Heart left ventricle (tissue), 16 donors: ENCODE measurements around the gene TMEM145. TPM values are rescaled to one million over a fixed set of nuclear protein-coding genes. Genes with fewer than 3 reads are reported as not detected.

Experiments used
- ATAC-seq, 4 donors: fragments of 200-7000 bp; cut with Tn5 transposase; one replicate each; pipeline ENCODE4 v1.9.1; 2020 to 2022; ENCODE audit warnings: moderate library complexity in 4 of 4, mild to moderate bottlenecking in 3 of 4, moderate number of reproducible peaks in 1 of 4
- DNase-seq, 5 donors: peaks; one replicate each; pipeline ENCODE4 v3.0.0-alpha.2; 2020
- H3K27ac ChIP-seq, 12 donors: fragments of 200-600 bp; sonication (generic) in 4 of 12; one replicate each; pipeline versions ENCODE4 v1.5.0 to v1.8.0; 2016 to 2022; ENCODE audit warnings: mild to moderate bottlenecking in 2 of 12
- H3K27me3 ChIP-seq, 9 donors: fragments of 200-600 bp; sonication (generic) in 2 of 9; one replicate each; pipeline versions ENCODE4 v1.5.1 to v1.8.0; 2016 to 2022; ENCODE audit warnings: mild to moderate bottlenecking in 3 of 9
- H3K36me3 ChIP-seq, 9 donors: fragments of 200-600 bp; sonication (generic) in 2 of 9; one replicate each; pipeline versions ENCODE4 v1.5.0 to v1.8.0; 2018 to 2022; ENCODE audit warnings: mild to moderate bottlenecking in 2 of 9
- H3K4me1 ChIP-seq, 12 donors: fragments of 200-600 bp; sonication (generic) in 4 of 12; one replicate each; pipeline versions ENCODE4 v1.5.0 to v1.8.0; 2016 to 2022; ENCODE audit warnings: mild to moderate bottlenecking in 3 of 12
- H3K4me3 ChIP-seq, 12 donors: fragments of 200-600 bp; sonication (generic) in 4 of 12; one replicate each; pipeline versions ENCODE4 v1.5.0 to v1.8.0; 2017 to 2022; ENCODE audit warnings: mild to moderate bottlenecking in 9 of 12, moderate library complexity in 4 of 12
- H3K9me3 ChIP-seq, 12 donors: fragments of 200-600 bp; sonication (generic) in 4 of 12; one replicate each; pipeline versions ENCODE4 v1.5.0 to v1.8.0; 2016 to 2022; ENCODE audit warnings: mild to moderate bottlenecking in 1 of 12
- POLR2A ChIP-seq, 2 donors: fragments of 450-650 bp; IDR thresholded peaks; one replicate each; pipeline ENCODE4 v1.6.1; 2017; ENCODE audit warnings: antibody characterized with exemption in 2 of 2, mild to moderate bottlenecking in 2 of 2, moderate library complexity in 2 of 2
- WGBS, 4 donors: extraction: QIAGEN DNeasy Blood & Tissue Kit in 2 of 4; methylation state at CpG; one replicate each; pipeline versions ENCODE4 v1.1.5 to v1.1.7; 2013 to 2018; 5-methylcytosine and 5-hydroxymethylcytosine counted together
- intact Hi-C, 10 donors: fragments of 100-400 bp; cut with DNase I; formaldehyde crosslinking; loops; one replicate each; pipeline versions ENCODE4 v1.11.1 to v1.14.2; 2022
- polyA plus RNA-seq, 2 donors: library from polyadenylated mRNA; stranded (reverse); fragments of 200-250 nt; gene quantifications; one replicate each; pipeline ENCODE4 v1.2.3, GENCODE V29; 2013
- total RNA-seq, 9 donors: library from RNA; depleted of rRNA in 2 of 9; stranded (reverse); fragments of >200 nt in 2 of 9; fragmentation: NEBNext Ultra II Directional in 3 of 9; extraction: Animal tissue kit (Norgen Biotek cat#: 25700) in 3 of 9; gene quantifications; one replicate each; pipeline versions ENCODE4 v1.1.0 to v1.2.4, GENCODE V29; 2016 to 2023
- TF ChIP-seq, protein P1 (sequence below), 12 donors: fragments of 200-600 bp; sonication (generic) in 4 of 12; IDR thresholded peaks; one replicate each; pipeline versions ENCODE4 v1.5.0 to v1.8.0; 2018 to 2022; ENCODE audit warnings: antibody characterized with exemption in 12 of 12, mild to moderate bottlenecking in 5 of 12
- donor health status: ischemic (EF 13 %, LVEDD 7.1; RV severe dilation, severe dysfunction).
- donor health status: healthy with polysubstance abuse.
- donor health status: DM: no; HTN: yes; CAD: no.
- donor health status: DM: no; HTN: no; CAD: no.
- donor health status: ischemic (EF 25% LVEDD 6.9; RV normal size, moderate dysfunction).
- donor health status: ischemic (EF 25% LVEDD 5.7; RV mildly dilated, moderate dysfunction).
- donor health status: healthy.
- donor health status: DM: yes; HTN: yes; CAD: no.
- donor health status: ischemic (EF 35%, LVEDD 5.7; RV mildly dilated, moderate dysfunction).
- donor health status: nonischemic (EF 11% LVEDD 7.7; RV severe dilation, severe dysfunction).
- donor health status: DM: yes; HTN: yes; CAD: no.
- donor health status: PGD.
- donor health status: ischemic (EF 29% LVEDD 5.4; RV normal size, mild dysfunction).
- donor health status: nonischemic (EF 23%, LVEDD 6.1; RV moderate dilation, normal function).

Gene TMEM145
- total and polyA plus RNA-seq, 11 donors = 0.11 to 0.27 (median 0.17) TPM; not detected in 7

DNA sequence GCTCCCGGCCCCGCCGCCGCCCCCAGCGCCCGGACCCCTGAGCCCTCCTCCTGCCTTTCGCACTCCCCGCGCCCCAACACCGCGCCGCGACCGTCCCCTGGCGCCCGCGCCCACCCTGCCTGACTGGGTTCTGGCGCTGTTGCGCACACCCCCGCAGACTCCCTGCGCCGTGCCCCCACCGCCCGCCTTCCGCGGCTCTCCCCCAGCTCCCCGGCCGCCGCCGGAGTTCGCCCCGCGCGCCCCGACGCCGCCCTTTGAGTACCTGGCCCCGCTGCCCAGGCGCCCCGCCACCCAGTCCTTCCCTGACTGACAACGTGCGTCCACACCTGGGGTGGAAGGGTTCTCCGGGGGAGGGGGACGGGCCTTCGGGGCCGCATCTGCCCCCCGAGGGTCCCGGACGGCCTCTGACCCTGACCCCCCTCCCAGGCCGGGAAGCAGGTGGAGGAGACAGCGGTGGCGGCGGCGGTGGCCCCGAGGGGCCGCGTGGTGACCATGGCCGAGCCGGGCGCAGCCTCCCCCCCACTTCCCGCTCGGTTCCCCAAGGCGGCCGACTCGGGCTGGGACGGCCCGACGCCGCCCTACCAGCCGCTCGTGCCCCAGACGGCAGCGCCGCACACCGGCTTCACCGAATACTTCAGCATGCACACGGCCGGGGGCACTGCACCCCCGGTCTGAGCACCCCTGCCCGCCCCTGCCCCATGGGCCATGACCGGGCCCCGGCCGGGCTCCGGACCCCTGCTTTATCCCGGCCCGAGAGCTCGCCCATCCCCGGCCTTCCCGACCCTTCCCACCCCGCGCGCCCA is 10.9 kb downstream of the TMEM145 start:
- no peaks in the 10 kb centered on the region for H3K9me3 ChIP-seq
- intact Hi-C loops = loop anchor here in 4 of 10 donors (2.0 to 10.0 kb wide), 3 partner anchors 37 to 191 kb away; partner anchors contain the start of gene POU2F2 (in 4 of the 4)

DNA sequence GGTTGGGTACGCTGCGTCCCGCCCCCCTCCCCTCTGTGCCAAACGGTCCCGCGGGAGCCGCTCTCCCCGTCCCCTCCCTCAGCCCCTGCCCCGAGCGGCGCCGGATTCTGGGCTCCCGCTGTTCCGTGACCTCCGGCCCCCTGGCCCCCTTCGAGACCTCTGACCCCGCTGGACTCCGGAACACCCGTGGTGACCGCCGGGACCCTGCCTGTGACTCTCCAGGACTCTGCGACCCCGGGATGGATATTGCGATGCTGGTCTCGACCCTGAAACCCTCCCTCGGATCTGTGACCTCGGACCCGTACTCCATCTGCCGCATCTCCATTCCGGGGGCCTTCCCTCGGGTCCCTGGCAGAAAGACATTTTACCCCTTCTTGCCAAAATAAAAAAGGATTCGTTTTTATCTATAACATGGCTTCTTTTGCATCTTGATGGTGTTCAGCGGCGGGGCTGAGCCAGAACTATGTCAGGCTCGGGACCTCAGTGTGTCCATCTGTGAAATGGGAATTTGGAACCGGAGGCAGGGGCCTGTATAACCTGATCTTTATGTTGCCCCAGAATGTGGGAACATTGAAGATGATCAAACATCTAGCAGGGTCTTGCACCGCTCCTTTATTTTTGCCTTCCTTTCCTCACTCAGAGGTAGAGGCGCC is 11.7 kb downstream of the TMEM145 start:
- no peak for ATAC-seq
- no peaks in the 10 kb centered on the region for H3K9me3 ChIP-seq
- peak overlapping the region in 11 of 12 donors; percentile 10 to 92 (median 85) for H3K4me3 ChIP-seq
- WGBS, 4 donors = 2 to 7% (median 4%) methylated on average over 22 to 38 of the region's 38 CpGs
- peaks cover 2 to 49% (median 25%) of the 10 kb centered on the region in 12 donors for H3K4me1 ChIP-seq
- no peaks in the 10 kb centered on the region for H3K36me3 ChIP-seq
- no peak for TF ChIP-seq POLR2A (IDR thresholded peaks at IDR 0.05)
- TF ChIP-seq, protein P1, sequence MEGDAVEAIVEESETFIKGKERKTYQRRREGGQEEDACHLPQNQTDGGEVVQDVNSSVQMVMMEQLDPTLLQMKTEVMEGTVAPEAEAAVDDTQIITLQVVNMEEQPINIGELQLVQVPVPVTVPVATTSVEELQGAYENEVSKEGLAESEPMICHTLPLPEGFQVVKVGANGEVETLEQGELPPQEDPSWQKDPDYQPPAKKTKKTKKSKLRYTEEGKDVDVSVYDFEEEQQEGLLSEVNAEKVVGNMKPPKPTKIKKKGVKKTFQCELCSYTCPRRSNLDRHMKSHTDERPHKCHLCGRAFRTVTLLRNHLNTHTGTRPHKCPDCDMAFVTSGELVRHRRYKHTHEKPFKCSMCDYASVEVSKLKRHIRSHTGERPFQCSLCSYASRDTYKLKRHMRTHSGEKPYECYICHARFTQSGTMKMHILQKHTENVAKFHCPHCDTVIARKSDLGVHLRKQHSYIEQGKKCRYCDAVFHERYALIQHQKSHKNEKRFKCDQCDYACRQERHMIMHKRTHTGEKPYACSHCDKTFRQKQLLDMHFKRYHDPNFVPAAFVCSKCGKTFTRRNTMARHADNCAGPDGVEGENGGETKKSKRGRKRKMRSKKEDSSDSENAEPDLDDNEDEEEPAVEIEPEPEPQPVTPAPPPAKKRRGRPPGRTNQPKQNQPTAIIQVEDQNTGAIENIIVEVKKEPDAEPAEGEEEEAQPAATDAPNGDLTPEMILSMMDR (IDR thresholded peaks at IDR 0.05) = peak in 2 of 12 donors; percentile 78 to 89
- peak in 1 of 5 donors; percentile 67 for DNase-seq
- intact Hi-C loops = loop anchor here in 6 of 10 donors (1.0 to 10.0 kb wide), 7 partner anchors 37 to 192 kb away; partner anchors contain the start of gene POU2F2 (in 5 of the 6)
- peaks cover 10 to 25% (median 21%) of the 10 kb centered on the region in 9 donors for H3K27me3 ChIP-seq
- H3K27ac ChIP-seq = no peak overlapping the region

More for the DNA sequence above, 10.9 kb downstream of the TMEM145 start:
- Histone ChIP-seq H3K27me3 (peaks cover 10 to 25% (median 21%) of the 10 kb centered on the region in 9 donors), H3K36me3 (no peaks in the 10 kb centered on the region), H3K27ac (no peak overlapping the region), H3K4me3 (peak overlapping the region in 10 of 12 donors; percentile 14 to 92 (median 87)), H3K4me1 (peaks cover 2 to 47% (median 25%) of the 10 kb centered on the region in 12 donors)
- no peak for TF ChIP-seq POLR2A (IDR thresholded peaks at IDR 0.05)
- TF ChIP-seq, protein P1 (IDR thresholded peaks at IDR 0.05) = no peak
- WGBS, 4 donors = 0 to 6% (median 3%) methylated on average over 20 to 92 of the region's 92 CpGs
- DNase-seq = peak in 2 of 5 donors; percentile 31 to 68
- ATAC-seq = no peak

DNA sequence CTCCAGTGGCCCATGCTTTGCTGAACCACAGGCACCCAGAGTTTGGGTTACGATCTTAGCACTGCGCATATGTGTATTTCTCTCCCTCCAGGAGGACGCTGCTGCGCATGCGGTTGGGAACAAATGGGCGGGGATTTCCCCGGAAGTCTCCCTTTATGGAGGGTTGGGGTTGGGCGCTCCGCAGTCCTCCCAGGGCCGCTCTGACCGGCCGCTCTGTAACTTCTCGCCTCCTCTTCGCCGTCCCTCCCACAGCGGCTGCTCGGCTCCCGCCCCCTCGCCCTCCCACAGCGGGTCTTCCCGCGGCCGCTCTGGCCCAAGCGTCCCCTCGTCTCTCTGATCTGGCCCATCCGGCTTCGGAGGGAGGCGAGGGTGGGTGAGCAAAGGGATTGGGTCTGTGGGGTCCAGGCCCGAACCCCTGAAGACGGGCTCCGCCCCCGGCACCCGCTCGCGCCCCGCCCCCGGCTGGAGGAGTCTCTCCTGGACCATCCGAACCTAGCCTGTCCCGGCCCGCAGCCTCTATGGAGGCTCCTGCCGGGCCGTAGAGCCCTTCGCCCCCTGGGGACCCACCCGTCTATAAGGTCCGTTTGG is 12.3 kb downstream of the TMEM145 start, which contains the start of gene MEGF8:
Gene MEGF8 (plus strand): TSS at position 328 of the 588 bp plus-strand sequence. CDS start 609 bp downstream, outside the sequence.
- Histone ChIP-seq H3K27me3 (peaks cover 10 to 25% (median 21%) of the 10 kb centered on the region in 9 donors), H3K27ac (peak within 1 kb of the TSS; percentile 29 to 88 (median 81)), H3K4me1 (peaks cover 2 to 53% (median 25%) of the 10 kb centered on the region in 12 donors), H3K9me3 (no peaks in the 10 kb centered on the region), H3K36me3 (no peaks in the 10 kb centered on the region), H3K4me3 (peak within 1 kb of the TSS; percentile 68 to 98 (median 88))
- TF ChIP-seq, protein P1 (IDR thresholded peaks at IDR 0.05) = peak in 10 of 12 donors; percentile 76 to 97 (median 84)
- peak; percentile 4 to 85 for TF ChIP-seq POLR2A (IDR thresholded peaks at IDR 0.05)
- DNase-seq (peak; percentile 97 to 99 (median 98)), ATAC-seq (peak; percentile 97 to 99 (median 98))
- WGBS, 4 donors = 0% methylated on average over 11 to 45 of the region's 45 CpGs
- intact Hi-C loops = loop anchor here in 6 of 10 donors (1.0 to 10.0 kb wide), 6 partner anchors 77 to 193 kb away; partner anchors contain the start of gene POU2F2 (in 5 of the 6)
